DND-41 (cell line): Measurements from ENCODE around the gene CDK5.

Experiments
- ATAC-seq: fragments of 200-7000 bp; cut with Tn5 transposase; 3 replicates; pipeline ENCODE4 v1.9.1; 2021; ENCODE audit warnings: low read depth; ENCODE audit not compliant: insufficient read depth
- DNase-seq: peaks from one replicate; pipeline ENCODE4 v3.0.0-alpha.2; 2020
- H2AFZ ChIP-seq: 2 replicates; pipeline ENCODE4 v1.6.0; 2012; ENCODE audit warnings: low read depth, low read length
- H3K27ac ChIP-seq: 2 replicates; pipeline ENCODE4 v1.5.1; 2012; ENCODE audit warnings: low read length, inconsistent platforms
- H3K27me3 ChIP-seq: fragments of 200-600 bp; sonication (generic); 2 replicates; pipeline ENCODE4 v1.6.0; 2012; ENCODE audit warnings: low read length, mild to moderate bottlenecking, inconsistent platforms; ENCODE audit not compliant: insufficient read depth, poor library complexity
- H3K36me3 ChIP-seq: 2 replicates; pipeline ENCODE4 v1.5.1; 2012; ENCODE audit warnings: low read length, inconsistent platforms; ENCODE audit not compliant: insufficient read depth
- H3K4me1 ChIP-seq: 2 replicates; pipeline ENCODE4 v1.5.1; 2012; ENCODE audit warnings: mild to moderate bottlenecking, low read length; ENCODE audit not compliant: insufficient read depth
- H3K4me2 ChIP-seq: 2 replicates; pipeline ENCODE4 v1.6.0; 2012; ENCODE audit warnings: mild to moderate bottlenecking, moderate library complexity, low read length, inconsistent platforms; ENCODE audit not compliant: insufficient read depth
- H3K4me3 ChIP-seq, 2 experiments: fragments of 200-600 bp in 1 of 2; shearing (Covaris generic) in 1 of 2; 2 replicates each; pipeline ENCODE4 v1.5.1; 2012 to 2016; ENCODE audit warnings: inconsistent platforms in 2 of 2, low read length in 2 of 2, mild to moderate bottlenecking in 2 of 2, low read depth in 1 of 2, moderate library complexity in 1 of 2
- H3K79me2 ChIP-seq: 2 replicates; pipeline ENCODE4 v1.6.0; 2012; ENCODE audit warnings: low read length, inconsistent platforms; ENCODE audit not compliant: insufficient read depth
- H3K9ac ChIP-seq: 2 replicates; pipeline ENCODE4 v1.6.0; 2012; ENCODE audit warnings: low read depth, mild to moderate bottlenecking, inconsistent platforms, low read length, moderate library complexity
- H3K9me3 ChIP-seq: 2 replicates; pipeline ENCODE4 v1.5.1; 2012; ENCODE audit warnings: low read length, moderate library complexity, mild to moderate bottlenecking, inconsistent platforms; ENCODE audit not compliant: insufficient read depth, severe bottlenecking
- H4K20me1 ChIP-seq: 2 replicates; pipeline ENCODE4 v1.6.0; 2012; ENCODE audit warnings: low read length; ENCODE audit not compliant: insufficient read depth
- CTCF ChIP-seq: IDR thresholded peaks from 2 replicates; pipeline ENCODE4 v1.5.1; 2012; ENCODE audit warnings: borderline replicate concordance, low read length, moderate library complexity, mild to moderate bottlenecking; ENCODE audit not compliant: poor library complexity, severe bottlenecking; ENCODE audit errors: extremely low read depth
- EZH2 ChIP-seq: IDR thresholded peaks from 3 replicates; pipeline ENCODE4 v1.6.1; 2012; ENCODE audit warnings: borderline replicate concordance, low read depth, mild to moderate bottlenecking, moderate library complexity, low read length, inconsistent platforms; ENCODE audit not compliant: severe bottlenecking

CDK5 gene

DNA sequence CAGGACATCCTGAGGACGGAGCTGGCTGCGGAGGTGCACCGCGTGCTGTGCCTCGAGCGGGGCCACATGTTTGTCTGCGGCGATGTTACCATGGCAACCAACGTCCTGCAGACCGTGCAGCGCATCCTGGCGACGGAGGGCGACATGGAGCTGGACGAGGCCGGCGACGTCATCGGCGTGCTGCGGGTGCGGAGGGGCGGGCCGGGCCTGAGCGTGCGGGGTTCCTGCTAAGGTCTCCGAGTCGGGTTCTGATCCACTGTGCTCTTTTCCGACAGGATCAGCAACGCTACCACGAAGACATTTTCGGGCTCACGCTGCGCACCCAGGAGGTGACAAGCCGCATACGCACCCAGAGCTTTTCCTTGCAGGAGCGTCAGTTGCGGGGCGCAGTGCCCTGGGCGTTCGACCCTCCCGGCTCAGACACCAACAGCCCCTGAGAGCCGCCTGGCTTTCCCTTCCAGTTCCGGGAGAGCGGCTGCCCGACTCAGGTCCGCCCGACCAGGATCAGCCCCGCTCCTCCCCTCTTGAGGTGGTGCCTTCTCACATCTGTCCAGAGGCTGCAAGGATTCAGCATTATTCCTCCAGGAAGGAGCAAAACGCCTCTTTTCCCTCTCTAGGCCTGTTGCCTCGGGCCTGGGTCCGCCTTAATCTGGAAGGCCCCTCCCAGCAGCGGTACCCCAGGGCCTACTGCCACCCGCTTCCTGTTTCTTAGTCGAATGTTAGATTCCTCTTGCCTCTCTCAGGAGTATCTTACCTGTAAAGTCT lies 43.8 kb downstream of the CDK5 start:
- no peak for ATAC-seq
- Histone ChIP-seq H2AFZ (no peak overlapping the region), H3K27me3 (no peaks in the 10 kb centered on the region), H3K4me1 (peaks cover 24% of the 10 kb centered on the region), H3K9me3 (no peaks in the 10 kb centered on the region), H3K4me2 (no peak overlapping the region), H4K20me1 (no peaks in the 10 kb centered on the region), H3K27ac (no peak overlapping the region), H3K36me3 (no peaks in the 10 kb centered on the region), H3K79me2 (no peaks in the 10 kb centered on the region), H3K4me3 (no peak overlapping the region), H3K9ac (no peak overlapping the region)
- no peak for TF ChIP-seq EZH2
- no peak for TF ChIP-seq CTCF
- DNase-seq: no peak

DNA sequence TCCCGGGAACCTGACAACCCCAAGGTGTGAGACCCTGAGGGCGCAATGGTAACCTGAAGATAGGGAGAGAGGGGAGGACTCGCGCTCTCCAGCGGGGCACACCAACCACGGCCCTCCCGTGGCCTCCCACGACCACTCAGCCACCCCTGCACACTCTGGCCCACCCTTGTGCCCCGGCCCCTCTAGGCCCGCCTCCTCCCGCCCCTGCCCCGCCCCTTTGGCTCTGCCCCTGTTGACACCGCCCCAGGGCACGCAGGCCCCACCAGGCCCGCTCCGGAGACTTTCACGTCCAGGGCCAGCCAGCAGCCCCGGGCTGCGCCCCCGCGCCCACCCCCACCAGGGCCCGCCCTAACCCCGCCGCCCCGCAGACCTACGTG lies 44.4 kb downstream of the CDK5 start:
- no peaks in the 10 kb centered on the region for H4K20me1 ChIP-seq
- TF ChIP-seq EZH2: no peak
- no peak for TF ChIP-seq CTCF
- no peaks in the 10 kb centered on the region for H3K9me3 ChIP-seq
- H3K27me3 ChIP-seq: no peaks in the 10 kb centered on the region
- H3K4me2 ChIP-seq: no peak overlapping the region
- no peak overlapping the region for H3K4me3 ChIP-seq
- no peak overlapping the region for H3K9ac ChIP-seq
- no peaks in the 10 kb centered on the region for H3K36me3 ChIP-seq
- H3K4me1 ChIP-seq: peaks cover 27% of the 10 kb centered on the region
- H3K79me2 ChIP-seq: no peaks in the 10 kb centered on the region
- H2AFZ ChIP-seq: no peak overlapping the region
- no peak overlapping the region for H3K27ac ChIP-seq
- no peak for ATAC-seq
- DNase-seq: no peak

DNA sequence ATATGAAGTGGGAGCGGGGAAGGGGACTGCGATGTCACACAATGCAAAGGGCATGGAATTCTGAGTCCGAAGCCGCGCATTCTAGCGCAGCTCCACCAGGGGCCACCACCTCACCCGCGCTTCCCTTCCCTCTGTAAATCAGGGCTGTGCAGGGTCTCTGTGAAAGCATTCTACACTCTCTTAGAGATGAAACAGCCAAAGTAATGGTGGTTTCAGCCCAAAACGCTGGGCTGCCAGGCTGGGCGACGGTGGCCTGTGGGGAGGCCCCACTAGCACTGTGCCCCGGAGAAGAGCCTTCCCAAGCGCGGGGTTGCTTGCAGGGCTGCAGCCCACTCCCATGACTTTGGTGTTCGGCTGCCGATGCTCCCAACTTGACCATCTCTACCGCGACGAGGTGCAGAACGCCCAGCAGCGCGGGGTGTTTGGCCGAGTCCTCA lies 44.8 kb downstream of the CDK5 start:
- H3K9me3 ChIP-seq: no peaks in the 10 kb centered on the region
- H3K4me3 ChIP-seq: no peak overlapping the region
- peaks cover 27% of the 10 kb centered on the region for H3K4me1 ChIP-seq
- no peak overlapping the region for H3K9ac ChIP-seq
- no peaks in the 10 kb centered on the region for H3K36me3 ChIP-seq
- ATAC-seq: no peak
- TF ChIP-seq CTCF (peak; percentile 60), EZH2 (no peak)
- no peaks in the 10 kb centered on the region for H4K20me1 ChIP-seq
- no peak overlapping the region for H2AFZ ChIP-seq
- H3K79me2 ChIP-seq: no peaks in the 10 kb centered on the region
- H3K27ac ChIP-seq: no peak overlapping the region
- H3K27me3 ChIP-seq: no peaks in the 10 kb centered on the region
- no peak overlapping the region for H3K4me2 ChIP-seq
- no peak for DNase-seq
